Suprapubic skin (tissue), 4 donors: ENCODE results near the gene SPATA13. TPM values are rescaled to one million over a fixed set of nuclear protein-coding genes. Genes with fewer than 3 reads are reported as not detected.

Experiments
- DNase-seq, 2 donors: peaks; one replicate each; pipeline ENCODE4 v3.0.0-alpha.2; 2019; ENCODE audit warnings: low spot score in 2 of 2
- H3K27ac ChIP-seq: fragments of 200-600 bp; sonication (generic); one replicate; pipeline ENCODE4 v1.5.1; 2019
- H3K27me3 ChIP-seq: fragments of 200-600 bp; sonication (generic); one replicate; pipeline ENCODE4 v1.5.1; 2019
- H3K36me3 ChIP-seq: fragments of 200-600 bp; sonication (generic); one replicate; pipeline ENCODE4 v1.5.1; 2019
- H3K4me1 ChIP-seq: fragments of 200-600 bp; sonication (generic); one replicate; pipeline ENCODE4 v1.5.1; 2019
- H3K4me3 ChIP-seq: fragments of 200-600 bp; sonication (generic); one replicate; pipeline ENCODE4 v1.5.1; 2019; ENCODE audit warnings: mild to moderate bottlenecking
- H3K9me3 ChIP-seq: fragments of 200-600 bp; sonication (generic); one replicate; pipeline ENCODE4 v1.5.1; 2019
- CTCF ChIP-seq, 2 donors: fragments of 200-600 bp in 1 of 2; fragments of 450-650 bp in 1 of 2; sonication (generic) in 1 of 2; IDR thresholded peaks; one replicate each; pipeline ENCODE4 v1.5.1; 2016 to 2019; ENCODE audit warnings: antibody characterized with exemption in 2 of 2, mild to moderate bottlenecking in 1 of 2, moderate library complexity in 1 of 2
- EP300 ChIP-seq: sonication (generic); formaldehyde crosslinking; IDR thresholded peaks from one replicate; pipeline ENCODE4 v1.6.1; 2017; ENCODE audit warnings: antibody characterized with exemption
- POLR2A ChIP-seq, 2 donors: fragments of 450-650 bp; IDR thresholded peaks; one replicate each; pipeline ENCODE4 v1.6.1; 2017; ENCODE audit warnings: antibody characterized with exemption in 2 of 2, mild to moderate bottlenecking in 2 of 2, moderate library complexity in 2 of 2
- POLR2AphosphoS5 ChIP-seq, 3 donors: sonication (generic); formaldehyde crosslinking; IDR thresholded peaks; one replicate each; pipeline ENCODE4 v1.6.1; 2017; ENCODE audit warnings: antibody characterized with exemption in 3 of 3
- WGBS: methylation state at CpG from one replicate; pipeline ENCODE4 v1.1.5; 2018; 5-methylcytosine and 5-hydroxymethylcytosine counted together
- total RNA-seq, 4 donors: library from RNA; depleted of rRNA; stranded (reverse); fragments of >200 nt; gene quantifications; one replicate each; pipeline ENCODE4 v1.1.0, GENCODE V29; 2016

Gene SPATA13
- total RNA-seq, 4 donors from 2014 or later: 26.5 to 64.2 (median 31.6) TPM

GRCh38 chr13:24185591-24186232 is 25.2 kb downstream of the SPATA13 start:
- TF ChIP-seq EP300 (no peak), POLR2A (IDR thresholded peaks at IDR 0.05) (no peak), POLR2AphosphoS5 (IDR thresholded peaks at IDR 0.05) (no peak), CTCF (IDR thresholded peaks at IDR 0.05) (no peak)

GRCh38 chr13:24187185-24187584 is 26.7 kb downstream of the SPATA13 start:
- no peak overlapping the region for H3K27ac ChIP-seq
- H3K4me3 ChIP-seq: no peak overlapping the region
- H3K27me3 ChIP-seq: no peaks in the 10 kb centered on the region
- no peaks in the 10 kb centered on the region for H3K4me1 ChIP-seq
- H3K36me3 ChIP-seq: no peaks in the 10 kb centered on the region
- no peaks in the 10 kb centered on the region for H3K9me3 ChIP-seq
- no peak for TF ChIP-seq POLR2A (IDR thresholded peaks at IDR 0.05)
- no peak for TF ChIP-seq CTCF (IDR thresholded peaks at IDR 0.05)
- TF ChIP-seq POLR2AphosphoS5 (IDR thresholded peaks at IDR 0.05): no peak
- TF ChIP-seq EP300: no peak
- DNase-seq: no peak
- WGBS: 87% methylated on average over 7 of the region's 7 CpGs

More at GRCh38 chr13:24185591-24186232, 25.2 kb downstream of the SPATA13 start:
- 95% methylated on average over 7 of the region's 7 CpGs for WGBS
- H3K36me3 ChIP-seq: no peaks in the 10 kb centered on the region
- H3K27ac ChIP-seq: no peak overlapping the region
- H3K9me3 ChIP-seq: no peaks in the 10 kb centered on the region
- no peaks in the 10 kb centered on the region for H3K27me3 ChIP-seq
- DNase-seq: no peak
- H3K4me3 ChIP-seq: no peak overlapping the region
- H3K4me1 ChIP-seq: no peaks in the 10 kb centered on the region

- WGBS: 93% methylated on average over 6 of the region's 6 CpGs
- no peaks in the 10 kb centered on the region for H3K9me3 ChIP-seq
- TF ChIP-seq POLR2AphosphoS5 (IDR thresholded peaks at IDR 0.05) (no peak), CTCF (IDR thresholded peaks at IDR 0.05) (no peak), EP300 (no peak), POLR2A (IDR thresholded peaks at IDR 0.05) (no peak)
- H3K27ac ChIP-seq: no peak overlapping the region
- no peaks in the 10 kb centered on the region for H3K4me1 ChIP-seq
- H3K36me3 ChIP-seq: no peaks in the 10 kb centered on the region
- no peak for DNase-seq
- H3K4me3 ChIP-seq: no peak overlapping the region
- no peaks in the 10 kb centered on the region for H3K27me3 ChIP-seq
These were observed 31.7 kb downstream of the SPATA13 start for GRCh38 chr13:24192057-24192810.

GRCh38 chr13:24192811-24193162 is 32.3 kb downstream of the SPATA13 start:
- H3K27ac ChIP-seq: no peak overlapping the region
- H3K36me3 ChIP-seq: no peaks in the 10 kb centered on the region
- no peak overlapping the region for H3K4me3 ChIP-seq
- DNase-seq: no peak
- no peaks in the 10 kb centered on the region for H3K27me3 ChIP-seq
- no peaks in the 10 kb centered on the region for H3K4me1 ChIP-seq
- TF ChIP-seq CTCF (IDR thresholded peaks at IDR 0.05) (no peak), POLR2A (IDR thresholded peaks at IDR 0.05) (no peak), EP300 (no peak), POLR2AphosphoS5 (IDR thresholded peaks at IDR 0.05) (no peak)
- no peaks in the 10 kb centered on the region for H3K9me3 ChIP-seq
- WGBS: 92% methylated on average over 1 of the region's 1 CpG

- no peak for TF ChIP-seq EP300
- no peak overlapping the region for H3K4me3 ChIP-seq
- no peaks in the 10 kb centered on the region for H3K4me1 ChIP-seq
- no peaks in the 10 kb centered on the region for H3K27me3 ChIP-seq
- no peak for DNase-seq
- 88% methylated on average over 8 of the region's 8 CpGs for WGBS
- no peak overlapping the region for H3K27ac ChIP-seq
- no peaks in the 10 kb centered on the region for H3K36me3 ChIP-seq
- H3K9me3 ChIP-seq: no peaks in the 10 kb centered on the region
These were observed 33.9 kb downstream of the SPATA13 start for GRCh38 chr13:24194447-24194846.
